CD14-positive monocyte (primary cell): ENCODE measurements around the gene PDZRN3. TPM values are rescaled to one million over a fixed set of nuclear protein-coding genes. Genes with fewer than 3 reads are reported as not detected.

Experiments
- DNase-seq, 3 donors: peaks; one replicate each; pipeline ENCODE4 v3.0.0-alpha.2; 2011 to 2022
- H2AFZ ChIP-seq: 2 replicates; pipeline ENCODE4 v1.6.0; 2012; ENCODE audit warnings: mild to moderate bottlenecking, low read depth, low read length, inconsistent platforms; ENCODE audit not compliant: insufficient read depth, poor library complexity, severe bottlenecking
- H3K27ac ChIP-seq, 2 donors: 1 replicate in 1 of 2; 2 replicates in 1 of 2; pipeline ENCODE4 v1.5.1; 2012 to 2013; ENCODE audit warnings: low read length in 2 of 2, control low read depth in 1 of 2, inconsistent platforms in 1 of 2, low read depth in 1 of 2, mild to moderate bottlenecking in 1 of 2
- H3K27me3 ChIP-seq, 2 donors: one replicate each; pipeline versions ENCODE4 v1.6.0 to v1.6.1; 2011 to 2013; ENCODE audit warnings: low read length in 2 of 2; ENCODE audit not compliant: control insufficient read depth in 2 of 2, insufficient read depth in 2 of 2
- H3K36me3 ChIP-seq, 2 donors: replicated peaks in 1 of 2; 1 replicate in 1 of 2; 2 replicates in 1 of 2; pipeline versions ENCODE4 v1.5.1 to v1.6.1; 2012 to 2013; ENCODE audit warnings: low read length in 2 of 2, control low read depth in 1 of 2, inconsistent platforms in 1 of 2, mild to moderate bottlenecking in 1 of 2; ENCODE audit not compliant: insufficient read depth in 2 of 2, control insufficient read depth in 1 of 2
- H3K4me1 ChIP-seq, 2 donors: 1 replicate in 1 of 2; 2 replicates in 1 of 2; pipeline versions ENCODE4 v1.5.1 to v1.6.1; 2012 to 2013; ENCODE audit warnings: low read length in 2 of 2, control low read depth in 1 of 2, inconsistent platforms in 1 of 2, mild to moderate bottlenecking in 1 of 2, moderate library complexity in 1 of 2; ENCODE audit not compliant: insufficient read depth in 2 of 2, control insufficient read depth in 1 of 2
- H3K4me2 ChIP-seq: replicated peaks from 2 replicates; pipeline ENCODE3; 2012; ENCODE audit warnings: low read length, moderate library complexity, mild to moderate bottlenecking; ENCODE audit not compliant: poor library complexity, severe bottlenecking; ENCODE audit errors: extremely low read depth
- H3K4me3 ChIP-seq, 3 experiments: fragments of 200-600 bp in 1 of 3; sonication (generic) in 1 of 3; replicated peaks in 1 of 3; 1 replicate in 2 of 3; 2 replicates in 1 of 3; pipeline ENCODE4 v1.5.1; 2011 to 2013; ENCODE audit warnings: low read length in 3 of 3, mild to moderate bottlenecking in 3 of 3, control low read depth in 2 of 3, low read depth in 2 of 3, inconsistent platforms in 1 of 3, moderate library complexity in 1 of 3
- H3K79me2 ChIP-seq: 2 replicates; pipeline ENCODE4 v1.6.0; 2012; ENCODE audit warnings: mild to moderate bottlenecking, control low read depth, inconsistent platforms, low read length, moderate library complexity; ENCODE audit not compliant: insufficient read depth
- H3K9ac ChIP-seq: 2 replicates; pipeline ENCODE4 v1.6.0; 2017; ENCODE audit warnings: low read length, mild to moderate bottlenecking; ENCODE audit not compliant: insufficient read depth, poor library complexity, severe bottlenecking
- H3K9me3 ChIP-seq, 2 donors: replicated peaks in 1 of 2; 1 replicate in 1 of 2; 2 replicates in 1 of 2; pipeline versions ENCODE4 v1.5.1 to v1.6.1; 2012 to 2013; ENCODE audit warnings: low read length in 2 of 2, control low read depth in 1 of 2; ENCODE audit not compliant: control insufficient read depth in 1 of 2, insufficient read depth in 1 of 2
- H4K20me1 ChIP-seq: 2 replicates; pipeline ENCODE4 v1.6.0; 2012; ENCODE audit warnings: mild to moderate bottlenecking, low read length, control low read depth, moderate library complexity; ENCODE audit not compliant: insufficient read depth
- H3K27ac Mint-ChIP-seq, 7 donors: one replicate each; pipeline ENCODE4 v1.8.0; 2020; ENCODE audit warnings: mild to moderate bottlenecking in 7 of 7, mixed read lengths in 7 of 7, moderate library complexity in 6 of 7, inconsistent platforms in 2 of 7
- H3K27me3 Mint-ChIP-seq, 3 donors: one replicate each; pipeline ENCODE4 v1.8.0; 2021 to 2022; ENCODE audit warnings: low read depth in 3 of 3, mild to moderate bottlenecking in 3 of 3, mixed read lengths in 3 of 3, moderate library complexity in 3 of 3, inconsistent platforms in 1 of 3
- H3K36me3 Mint-ChIP-seq, 2 donors: one replicate each; pipeline ENCODE4 v1.8.0; 2020; ENCODE audit warnings: mixed read lengths in 2 of 2, inconsistent platforms in 1 of 2, mild to moderate bottlenecking in 1 of 2
- H3K4me1 Mint-ChIP-seq: one replicate; pipeline ENCODE4 v1.8.0; 2020; ENCODE audit warnings: mild to moderate bottlenecking, mixed read lengths
- H3K4me3 Mint-ChIP-seq, 2 donors: one replicate each; pipeline ENCODE4 v1.8.0; 2020; ENCODE audit warnings: mild to moderate bottlenecking in 2 of 2, mixed read lengths in 2 of 2, moderate library complexity in 1 of 2
- H3K9me3 Mint-ChIP-seq, 7 donors: one replicate each; pipeline ENCODE4 v1.8.0; 2020 to 2022; ENCODE audit warnings: mixed read lengths in 7 of 7, mild to moderate bottlenecking in 6 of 7, moderate library complexity in 6 of 7, inconsistent platforms in 2 of 7
- WGBS: methylation state at CpG from one replicate; pipeline ENCODE4 v1.1.5; 2013; ENCODE audit warnings: missing lambda C conversion rate; ENCODE audit not compliant: insufficient coverage; 5-methylcytosine and 5-hydroxymethylcytosine counted together
- intact Hi-C, 2 donors: fragments of 100-400 bp; cut with micrococcal nuclease; formaldehyde crosslinking; loops; one replicate each; pipeline versions ENCODE4 v1.15.0 to v1.15.1; 2023
- polyA plus RNA-seq, 3 donors: library from polyadenylated mRNA; depleted of rRNA in 1 of 3; unstranded in 2 of 3; stranded (reverse) in 1 of 3; fragments of 300-500 nt in 2 of 3; fragments of >200 nt in 1 of 3; fragmentation: Illumina TruSeq in 2 of 3; gene quantifications; 1 replicate in 2 of 3; 2 replicates in 1 of 3; pipeline ENCODE4 v1.2.3, GENCODE V29; 2012 to 2021
- TF ChIP-seq, protein P1 (sequence below): fragments of 200-600 bp; IDR thresholded peaks from one replicate; pipeline ENCODE4 v1.8.0; 2022; ENCODE audit warnings: antibody characterized with exemption, mild to moderate bottlenecking

PDZRN3 gene
- polyA plus RNA-seq, 3 donors: not detected

DNA sequence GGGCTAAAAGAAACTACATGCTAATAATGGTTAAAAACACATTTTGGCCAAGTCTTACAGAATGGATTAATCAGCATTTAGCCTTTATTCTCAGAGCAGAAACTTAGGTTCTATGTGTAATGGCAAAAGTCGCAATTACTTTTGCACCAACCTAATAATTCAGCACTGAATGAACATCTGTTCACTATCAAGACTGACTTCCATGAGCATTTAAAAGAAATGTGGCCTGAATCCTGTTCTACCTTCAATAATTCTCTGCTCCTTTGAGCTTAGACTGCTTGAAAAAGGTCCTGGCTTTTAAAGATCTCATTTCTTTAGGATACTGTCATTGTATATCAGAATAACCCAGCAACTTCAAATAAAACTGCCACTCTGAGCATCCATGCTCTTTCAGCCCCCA is 145.9 kb downstream of the PDZRN3 start:
- Histone ChIP-seq H3K4me2 (no peak overlapping the region), H3K27ac (no peak overlapping the region), H3K9ac (no peak overlapping the region), H3K27me3 (no peaks in the 10 kb centered on the region), H2AFZ (no peak overlapping the region), H3K4me1 (no peaks in the 10 kb centered on the region), H4K20me1 (no peaks in the 10 kb centered on the region), H3K9me3 (peaks cover 0 to 2% of the 10 kb centered on the region in 2 donors), H3K4me3 (no peak overlapping the region), H3K79me2 (no peaks in the 10 kb centered on the region), H3K36me3 (no peaks in the 10 kb centered on the region)
- Mint-ChIP-seq H3K27me3 (peaks cover 15 to 18% (median 17%) of the 10 kb centered on the region in 3 donors), H3K36me3 (no peaks in the 10 kb centered on the region), H3K27ac (no peak overlapping the region), H3K4me3 (no peak overlapping the region), H3K9me3 (peaks cover 0 to 14% (median 3%) of the 10 kb centered on the region in 7 donors), H3K4me1 (no peaks in the 10 kb centered on the region)
- TF ChIP-seq, protein P1, sequence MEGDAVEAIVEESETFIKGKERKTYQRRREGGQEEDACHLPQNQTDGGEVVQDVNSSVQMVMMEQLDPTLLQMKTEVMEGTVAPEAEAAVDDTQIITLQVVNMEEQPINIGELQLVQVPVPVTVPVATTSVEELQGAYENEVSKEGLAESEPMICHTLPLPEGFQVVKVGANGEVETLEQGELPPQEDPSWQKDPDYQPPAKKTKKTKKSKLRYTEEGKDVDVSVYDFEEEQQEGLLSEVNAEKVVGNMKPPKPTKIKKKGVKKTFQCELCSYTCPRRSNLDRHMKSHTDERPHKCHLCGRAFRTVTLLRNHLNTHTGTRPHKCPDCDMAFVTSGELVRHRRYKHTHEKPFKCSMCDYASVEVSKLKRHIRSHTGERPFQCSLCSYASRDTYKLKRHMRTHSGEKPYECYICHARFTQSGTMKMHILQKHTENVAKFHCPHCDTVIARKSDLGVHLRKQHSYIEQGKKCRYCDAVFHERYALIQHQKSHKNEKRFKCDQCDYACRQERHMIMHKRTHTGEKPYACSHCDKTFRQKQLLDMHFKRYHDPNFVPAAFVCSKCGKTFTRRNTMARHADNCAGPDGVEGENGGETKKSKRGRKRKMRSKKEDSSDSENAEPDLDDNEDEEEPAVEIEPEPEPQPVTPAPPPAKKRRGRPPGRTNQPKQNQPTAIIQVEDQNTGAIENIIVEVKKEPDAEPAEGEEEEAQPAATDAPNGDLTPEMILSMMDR: no peak
- DNase-seq: no peak
- 100% methylated on average over 1 of the region's 1 CpG for WGBS
- intact Hi-C loops: no loop called here

- H3K27me3 Mint-ChIP-seq: peaks cover 10 to 18% (median 15%) of the 10 kb centered on the region in 3 donors
Observed at GRCh38 chr3:73475717-73476116, 149.0 kb downstream of the PDZRN3 start.

More at GRCh38 chr3:73475717-73476116, 149.0 kb downstream of the PDZRN3 start:
- Histone ChIP-seq H3K9me3 (peaks cover 0 to 2% of the 10 kb centered on the region in 2 donors), H2AFZ (no peak overlapping the region), H3K36me3 (no peaks in the 10 kb centered on the region), H3K4me2 (no peak overlapping the region), H3K4me1 (no peaks in the 10 kb centered on the region), H3K4me3 (no peak overlapping the region), H3K27me3 (no peaks in the 10 kb centered on the region), H3K79me2 (no peaks in the 10 kb centered on the region), H4K20me1 (no peaks in the 10 kb centered on the region), H3K27ac (no peak overlapping the region), H3K9ac (no peak overlapping the region)
- TF ChIP-seq, protein P1: no peak
- Mint-ChIP-seq H3K4me1 (no peaks in the 10 kb centered on the region), H3K27ac (no peak overlapping the region), H3K36me3 (no peaks in the 10 kb centered on the region), H3K4me3 (no peak overlapping the region), H3K9me3 (peaks cover 0 to 14% (median 4%) of the 10 kb centered on the region in 7 donors)
- no peak for DNase-seq
- 0% methylated on average over 1 of the region's 2 CpGs for WGBS
- intact Hi-C loops: no loop called here
